Measurements from ENCODE around the gene CAPZB. TPM values are rescaled to one million over a fixed set of nuclear protein-coding genes. Genes with fewer than 3 reads are reported as not detected.

Gene CAPZB
- total and polyA plus RNA-seq, 7 experiments from 2014 or later = 216 to 559 (median 327) TPM

GRCh38 chr1:19410393-19410792 is 74.9 kb downstream of the CAPZB start:
- ATAC-seq (no peak), DNase-seq (no peak)
- H3K4me1 ChIP-seq (ENCODE audit: control insufficient read depth in 2 of 2, insufficient read depth in 2 of 2, low read length in 2 of 2) = peaks cover 7 to 38% of the 10 kb centered on the region in 2 donors
- no peaks in the 10 kb centered on the region for H3K9me3 ChIP-seq (ENCODE audit: control insufficient read depth in 2 of 3, low read length in 3 of 3)
- H3K4me1 Mint-ChIP-seq = peaks cover 48 to 97% (median 92%) of the 10 kb centered on the region in 7 donors
- intact Hi-C loops (cut with micrococcal nuclease) = no loop called here
- no peaks in the 10 kb centered on the region for H3K27me3 Mint-ChIP-seq
- peak overlapping the region in 2 of 10 donors; percentile 4 to 8 for H3K4me3 Mint-ChIP-seq
- H3K27ac Mint-ChIP-seq = peak overlapping the region in 7 of 9 donors; percentile 22 to 79 (median 46)
- H3K27me3 ChIP-seq (ENCODE audit: control insufficient read depth in 2 of 2, insufficient read depth in 2 of 2, low read length in 2 of 2) = no peaks in the 10 kb centered on the region
- POLR2A ChIA-PET = interaction anchor here (0.6 to 1.2 kb wide), 2 partner anchors 17 to 20 kb away, joined by 3 read pairs; no protein-coding TSS in a partner anchor
- peaks cover 0 to 37% (median 0%) of the 10 kb centered on the region in 5 donors for H3K36me3 Mint-ChIP-seq
- H3K27ac ChIP-seq (ENCODE audit: low read depth, low read length) = no peak overlapping the region
- H3K4me3 ChIP-seq (ENCODE audit: low read length) = no peak overlapping the region
- no peaks in the 10 kb centered on the region for H3K9me3 Mint-ChIP-seq
- H3K36me3 ChIP-seq (ENCODE audit: control insufficient read depth in 2 of 3, insufficient read depth in 3 of 3, low read length in 3 of 3) = peaks cover 0 to 21% (median 0%) of the 10 kb centered on the region in 3 experiments
- CTCF ChIA-PET = no interaction called here

DNA sequence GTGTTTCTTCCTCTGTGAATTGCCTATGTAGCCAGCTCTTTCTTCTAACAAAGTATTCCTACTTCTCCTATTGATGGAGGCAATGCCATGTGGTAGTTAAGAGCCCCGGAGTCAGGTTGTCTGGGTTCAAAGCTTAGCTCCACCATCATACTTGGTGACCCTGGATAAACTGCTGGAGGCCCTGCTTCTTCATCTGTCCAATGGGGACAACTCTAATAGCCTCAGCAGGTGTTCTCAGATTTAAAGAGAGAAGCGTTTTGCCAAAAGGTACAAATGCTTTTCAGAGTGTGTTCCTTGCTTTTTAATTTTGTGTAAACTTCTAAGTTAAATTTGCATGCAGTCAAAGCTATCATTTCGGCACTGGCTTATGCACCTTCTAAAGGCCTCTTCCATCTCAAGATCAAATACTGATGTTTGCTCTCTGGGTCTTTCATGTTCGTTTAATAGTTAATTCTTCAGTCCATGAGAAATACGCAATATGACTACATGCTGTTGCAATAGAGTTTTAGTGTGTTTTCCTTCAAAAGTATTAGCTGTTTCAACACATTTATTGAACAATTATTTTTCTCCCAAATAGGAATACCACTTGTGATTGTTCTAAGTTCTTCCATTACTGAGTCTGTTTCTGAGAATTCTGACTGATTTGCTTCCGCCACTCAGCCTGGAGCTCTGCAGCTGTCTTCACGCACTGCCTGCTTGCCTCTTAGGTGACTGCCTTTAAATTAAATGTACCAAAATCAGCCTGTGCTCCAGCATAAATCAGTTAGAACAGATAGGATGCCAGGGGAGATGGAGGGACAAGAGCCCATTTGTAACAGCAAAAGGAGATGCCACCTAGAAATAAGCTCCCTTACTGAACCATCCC is 75.6 kb downstream of the CAPZB start:
- ATAC-seq (no peak), DNase-seq (no peak)
- Histone ChIP-seq H3K36me3 (ENCODE audit: control insufficient read depth in 2 of 3, insufficient read depth in 3 of 3, low read length in 3 of 3) (peaks cover 0 to 21% (median 0%) of the 10 kb centered on the region in 3 experiments), H3K4me3 (ENCODE audit: low read length) (no peak overlapping the region), H3K27me3 (ENCODE audit: control insufficient read depth in 2 of 2, insufficient read depth in 2 of 2, low read length in 2 of 2) (no peaks in the 10 kb centered on the region), H3K4me1 (ENCODE audit: control insufficient read depth in 2 of 2, insufficient read depth in 2 of 2, low read length in 2 of 2) (peaks cover 7 to 37% of the 10 kb centered on the region in 2 donors), H3K27ac (ENCODE audit: low read depth, low read length) (no peak overlapping the region), H3K9me3 (ENCODE audit: control insufficient read depth in 2 of 3, low read length in 3 of 3) (no peaks in the 10 kb centered on the region)
- ChIA-PET POLR2A (interaction anchor here (0.7 kb wide), 1 partner anchor 13 kb away, joined by 3 read pairs; no protein-coding TSS in a partner anchor), CTCF (interaction anchor here (0.9 kb wide), 1 partner anchor 173 kb away, joined by 3 read pairs; no protein-coding TSS in a partner anchor)
- Mint-ChIP-seq H3K4me1 (peaks cover 47 to 97% (median 92%) of the 10 kb centered on the region in 7 donors), H3K27me3 (no peaks in the 10 kb centered on the region), H3K36me3 (peaks cover 0 to 30% (median 0%) of the 10 kb centered on the region in 5 donors), H3K9me3 (no peaks in the 10 kb centered on the region), H3K27ac (peak overlapping the region; percentile 23 to 79 (median 52)), H3K4me3 (peak overlapping the region in 4 of 10 donors; percentile 4 to 33 (median 18))
- intact Hi-C loops (cut with micrococcal nuclease) = no loop called here

DNA sequence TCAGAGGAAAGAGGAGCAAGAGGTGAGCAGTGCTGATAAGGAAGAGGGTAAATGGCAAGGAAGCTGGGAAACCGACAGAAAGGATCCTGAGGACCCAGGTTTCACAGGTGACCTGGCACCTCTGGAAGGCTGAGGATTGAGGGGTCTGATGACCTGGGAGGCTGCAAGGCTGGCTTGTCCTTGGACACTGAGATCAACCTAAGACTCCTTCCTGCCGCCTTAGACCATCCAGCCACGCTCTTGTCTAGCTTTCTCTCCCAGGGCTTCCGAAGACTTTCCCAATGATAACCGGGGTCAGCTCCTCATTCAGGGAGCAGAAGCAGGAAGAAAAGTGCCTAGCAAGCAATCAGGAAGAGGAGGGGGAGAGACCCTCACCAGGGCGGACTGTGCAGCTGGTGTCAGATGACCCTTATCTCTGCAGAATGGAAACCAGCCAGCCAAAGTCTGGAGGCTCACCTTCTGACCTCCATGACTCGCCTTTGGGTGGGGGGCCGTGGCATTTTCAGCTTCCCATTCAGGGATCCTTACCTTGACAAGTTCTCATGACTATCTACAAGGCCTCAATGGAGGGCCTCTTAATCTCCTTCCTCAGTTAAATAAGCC is 77.7 kb downstream of the CAPZB start:
- CTCF ChIA-PET = interaction anchor here (0.6 kb wide), 1 partner anchor 64 kb away, joined by 3 read pairs; no protein-coding TSS in a partner anchor
- no peaks in the 10 kb centered on the region for H3K27me3 Mint-ChIP-seq
- POLR2A ChIA-PET = no interaction called here
- H3K27ac Mint-ChIP-seq = peak overlapping the region; percentile 38 to 86 (median 81)
- peaks cover 46 to 93% (median 90%) of the 10 kb centered on the region in 7 donors for H3K4me1 Mint-ChIP-seq
- Histone ChIP-seq H3K27ac (ENCODE audit: low read depth, low read length) (peak overlapping the region; percentile 27), H3K4me3 (ENCODE audit: low read length) (no peak overlapping the region), H3K36me3 (ENCODE audit: control insufficient read depth in 2 of 3, insufficient read depth in 3 of 3, low read length in 3 of 3) (peaks cover 0 to 26% (median 0%) of the 10 kb centered on the region in 3 experiments), H3K4me1 (ENCODE audit: control insufficient read depth in 2 of 2, insufficient read depth in 2 of 2, low read length in 2 of 2) (peaks cover 1 to 35% of the 10 kb centered on the region in 2 donors), H3K9me3 (ENCODE audit: control insufficient read depth in 2 of 3, low read length in 3 of 3) (no peaks in the 10 kb centered on the region), H3K27me3 (ENCODE audit: control insufficient read depth in 2 of 2, insufficient read depth in 2 of 2, low read length in 2 of 2) (no peaks in the 10 kb centered on the region)
- H3K36me3 Mint-ChIP-seq = peaks cover 0 to 24% (median 3%) of the 10 kb centered on the region in 5 donors
- ATAC-seq = no peak
- no peak for DNase-seq
- peak overlapping the region in 4 of 10 donors; percentile 7 to 70 (median 30) for H3K4me3 Mint-ChIP-seq
- H3K9me3 Mint-ChIP-seq = no peaks in the 10 kb centered on the region
- intact Hi-C loops (cut with micrococcal nuclease) = no loop called here

GRCh38 chr1:19406680-19407079 is 78.7 kb downstream of the CAPZB start:
- CTCF ChIA-PET = interaction anchor here (0.7 to 1.0 kb wide), 2 partner anchors 19 to 184 kb away, joined by 3 to 4 read pairs; no protein-coding TSS in a partner anchor
- no peaks in the 10 kb centered on the region for H3K9me3 Mint-ChIP-seq

GRCh38 chr1:19405761-19406487 is 79.4 kb downstream of the CAPZB start:
- peak overlapping the region; percentile 38 for H3K27ac ChIP-seq (ENCODE audit: low read depth, low read length)
- no peaks in the 10 kb centered on the region for H3K27me3 ChIP-seq (ENCODE audit: control insufficient read depth in 2 of 2, insufficient read depth in 2 of 2, low read length in 2 of 2)
- intact Hi-C loops (cut with micrococcal nuclease) = no loop called here
- no peaks in the 10 kb centered on the region for H3K9me3 ChIP-seq (ENCODE audit: control insufficient read depth in 2 of 3, low read length in 3 of 3)
- peaks cover 0 to 20% (median 0%) of the 10 kb centered on the region in 3 experiments for H3K36me3 ChIP-seq (ENCODE audit: control insufficient read depth in 2 of 3, insufficient read depth in 3 of 3, low read length in 3 of 3)
- Mint-ChIP-seq H3K27me3 (no peaks in the 10 kb centered on the region), H3K27ac (peak overlapping the region; percentile 49 to 87 (median 81)), H3K4me3 (peak overlapping the region in 7 of 10 donors; percentile 11 to 70 (median 44)), H3K9me3 (no peaks in the 10 kb centered on the region), H3K36me3 (peaks cover 0 to 18% (median 4%) of the 10 kb centered on the region in 5 donors), H3K4me1 (peaks cover 47 to 95% (median 91%) of the 10 kb centered on the region in 7 donors)
- CTCF ChIA-PET = interaction anchor here (0.6 to 1.1 kb wide), 4 partner anchors 18 to 185 kb away, joined by 3 to 4 read pairs (median 3); no protein-coding TSS in a partner anchor
- POLR2A ChIA-PET = interaction anchor here (0.6 to 1.4 kb wide), 7 partner anchors 14 to 693 kb away, joined by 3 to 5 read pairs (median 3); no protein-coding TSS in a partner anchor
- ATAC-seq (no peak), DNase-seq (peak in 4 of 9 donors; percentile 4 to 27 (median 20))
- H3K4me3 ChIP-seq (ENCODE audit: low read length) = no peak overlapping the region
- peaks cover 0 to 34% of the 10 kb centered on the region in 2 donors for H3K4me1 ChIP-seq (ENCODE audit: control insufficient read depth in 2 of 2, insufficient read depth in 2 of 2, low read length in 2 of 2)

More at GRCh38 chr1:19406680-19407079, 78.7 kb downstream of the CAPZB start:
- peak overlapping the region in 8 of 9 donors; percentile 58 to 87 (median 83) for H3K27ac Mint-ChIP-seq
- ATAC-seq (no peak), DNase-seq (no peak)
- POLR2A ChIA-PET = interaction anchor here (0.6 to 1.0 kb wide), 3 partner anchors 34 to 694 kb away, joined by 3 to 5 read pairs (median 3); no protein-coding TSS in a partner anchor
- intact Hi-C loops (cut with micrococcal nuclease) = no loop called here
- peaks cover 0 to 18% (median 0%) of the 10 kb centered on the region in 3 experiments for H3K36me3 ChIP-seq (ENCODE audit: control insufficient read depth in 2 of 3, insufficient read depth in 3 of 3, low read length in 3 of 3)
- peaks cover 0 to 35% of the 10 kb centered on the region in 2 donors for H3K4me1 ChIP-seq (ENCODE audit: control insufficient read depth in 2 of 2, insufficient read depth in 2 of 2, low read length in 2 of 2)
- H3K4me3 Mint-ChIP-seq = peak overlapping the region in 7 of 10 donors; percentile 12 to 70 (median 42)
- no peaks in the 10 kb centered on the region for H3K9me3 ChIP-seq (ENCODE audit: control insufficient read depth in 2 of 3, low read length in 3 of 3)
- H3K36me3 Mint-ChIP-seq = peaks cover 0 to 20% (median 3%) of the 10 kb centered on the region in 5 donors
- peaks cover 48 to 93% (median 91%) of the 10 kb centered on the region in 7 donors for H3K4me1 Mint-ChIP-seq
- H3K27me3 ChIP-seq (ENCODE audit: control insufficient read depth in 2 of 2, insufficient read depth in 2 of 2, low read length in 2 of 2) = no peaks in the 10 kb centered on the region
- peak overlapping the region; percentile 38 for H3K27ac ChIP-seq (ENCODE audit: low read depth, low read length)
- no peaks in the 10 kb centered on the region for H3K27me3 Mint-ChIP-seq
- H3K4me3 ChIP-seq (ENCODE audit: low read length) = no peak overlapping the region

Data from naive thymus-derived CD4-positive, alpha-beta T cell (primary cell).